Activated CD8-positive, alpha-beta memory T cell treated with anti-CD3 and anti-CD28 coated beads for 48 hours (primary cell): ENCODE measurements around the gene ITGAL.
"Not testable (repeated sequence)": the region's sequence is repeated elsewhere in the genome, so short reads cannot be mapped to it uniquely, and the experiment has no call there.

Source experiments
- DNase-seq, 3 experiments: peaks; one replicate each; pipeline ENCODE4 v3.0.0-alpha.2; 2020; ENCODE audit warnings: low read depth in 2 of 3, low spot score in 2 of 3

Gene ITGAL

GRCh38 chr16:30472328-30472942, at the start of gene ITGAL:
Gene ITGAL (plus strand): TSS chr16:30472742. CDS start chr16:30472838, 96 bp downstream.
- DNase-seq, result peak; percentile 34 to 71 (median 52)

GRCh38 chr16:30428055-30428454, 44.5 kb upstream of the ITGAL start:
- DNase-seq, result no peak

DNA sequence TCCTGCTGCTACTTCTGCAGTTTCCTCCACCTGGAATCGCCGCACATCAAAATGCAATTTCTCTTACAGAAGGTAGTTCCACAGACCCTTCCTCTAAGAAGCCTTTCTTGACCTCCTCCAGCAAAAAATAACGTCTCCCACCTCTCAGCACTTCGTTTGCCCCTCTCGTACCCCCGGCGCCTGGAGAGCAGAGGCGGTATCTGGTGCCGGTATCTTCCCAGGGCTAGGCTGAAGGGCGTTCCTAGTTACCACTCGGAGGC, 43.2 kb upstream of the ITGAL start:
- no peak for DNase-seq

DNA sequence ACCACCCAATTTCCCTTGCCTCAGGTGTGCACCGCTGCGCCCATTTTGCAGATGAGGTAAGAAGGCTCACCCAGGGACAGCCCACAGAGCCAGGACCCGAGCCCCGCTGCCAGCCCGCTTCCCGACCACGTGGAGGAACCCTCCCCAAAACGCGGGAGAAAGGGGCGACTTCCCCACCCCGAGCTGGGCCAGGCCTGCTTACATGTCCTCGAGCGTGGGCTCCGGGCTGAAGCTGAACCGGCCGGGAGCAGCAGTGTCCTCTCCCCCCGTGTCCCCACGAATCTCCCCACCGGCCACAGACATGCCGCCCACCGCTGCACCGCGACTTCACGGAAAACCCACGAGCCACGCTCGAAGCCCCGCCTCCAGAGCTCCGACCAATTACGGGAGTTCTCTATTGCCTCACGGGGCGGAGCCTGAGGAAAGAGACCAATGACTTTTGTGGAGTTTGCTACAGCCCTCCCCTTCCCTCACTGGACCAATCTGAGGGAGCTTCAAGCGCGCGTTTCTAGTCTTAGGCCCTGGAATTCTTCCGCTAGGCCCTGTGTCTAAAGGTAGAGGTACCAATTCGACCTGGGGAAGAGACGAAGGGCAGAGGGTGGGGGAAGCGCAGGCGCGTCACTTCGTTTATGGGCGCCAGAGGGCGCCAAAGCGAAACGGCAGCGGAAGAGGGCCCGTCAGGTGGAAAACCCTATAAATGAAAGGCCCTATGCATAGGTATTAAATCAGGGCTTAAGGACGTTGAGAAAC, 42.7 kb upstream of the ITGAL start, which contains the start of gene DCTPP1:
DCTPP1 (minus strand) TSS at position 353 of the 750 bp plus-strand sequence; CDS start at position 303, 50 bp downstream.
- peak; percentile 77 to 86 (median 84) for DNase-seq

DNA sequence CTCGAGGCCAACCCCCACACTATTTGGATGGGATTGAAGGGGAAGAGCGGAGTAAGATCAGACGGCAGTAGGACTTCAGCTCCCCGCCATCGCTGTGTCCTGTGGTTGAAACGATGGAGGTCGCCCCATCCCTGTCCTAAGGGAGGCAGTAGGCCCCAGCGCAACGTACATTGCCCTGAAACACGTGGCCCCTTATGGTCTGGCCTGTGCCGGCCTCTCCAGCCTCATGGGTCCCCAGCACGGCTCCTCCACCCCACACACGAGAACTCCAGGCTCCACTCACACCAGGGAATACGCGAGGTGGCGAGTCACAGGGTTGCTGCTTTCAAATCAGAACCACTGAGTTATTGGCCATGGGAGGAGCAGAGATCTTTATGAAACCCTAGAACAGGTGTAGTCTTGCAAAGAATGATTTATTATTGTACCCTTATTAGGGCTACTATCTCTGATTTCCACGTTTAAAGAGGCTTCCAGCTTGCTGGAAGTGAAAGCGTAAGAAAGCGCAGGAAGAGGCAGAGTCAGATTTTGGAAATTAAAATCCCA, 42.0 kb upstream of the ITGAL start:
- no peak for DNase-seq

DNA sequence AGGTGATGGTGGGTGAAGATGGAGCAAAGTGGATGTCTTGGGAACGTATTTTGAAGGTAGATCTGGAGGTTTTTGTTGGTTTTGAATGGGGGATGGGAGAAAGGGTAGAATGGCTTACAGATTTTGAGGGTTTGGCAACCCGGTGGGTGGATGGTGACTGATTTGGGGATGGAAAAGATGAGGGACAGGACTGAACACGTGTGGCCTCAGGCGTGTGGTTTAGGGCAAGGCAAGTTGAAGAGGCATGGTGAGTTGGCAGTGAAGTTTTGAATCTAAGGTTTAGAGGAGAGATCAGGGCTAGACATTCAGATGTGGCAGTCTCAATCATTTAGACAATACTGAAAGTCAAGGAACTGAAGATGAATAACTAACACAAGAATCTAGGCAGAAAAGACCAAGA, 37.7 kb upstream of the ITGAL start:
- peak in 2 of 3 experiments; percentile 52 to 58 for DNase-seq

DNA sequence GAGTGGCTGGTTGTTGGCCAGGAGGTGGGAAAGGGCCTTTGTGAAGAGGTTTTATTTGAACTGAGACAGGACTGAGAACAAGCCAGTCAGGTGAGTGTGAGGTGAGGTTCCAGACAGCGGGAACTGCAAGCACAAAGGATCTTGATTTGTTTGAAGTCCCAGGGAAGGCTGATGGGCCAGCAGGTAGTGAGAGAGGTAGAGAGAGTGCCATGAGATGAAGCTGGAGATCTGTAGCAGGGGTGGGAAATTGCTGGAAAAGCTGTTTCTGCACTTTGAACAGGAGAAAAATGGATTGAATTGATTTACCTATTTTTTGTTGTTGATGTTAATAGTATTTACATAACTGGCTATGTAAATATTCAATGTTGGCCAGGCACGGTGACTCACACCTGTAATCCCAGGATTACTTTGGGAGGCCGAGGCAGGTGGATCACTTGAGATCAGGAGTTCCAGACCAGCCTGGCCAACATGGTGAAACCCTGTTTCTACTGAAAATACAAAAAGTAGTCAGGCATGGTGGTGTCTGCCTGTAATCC, 35.0 kb upstream of the ITGAL start:
- DNase-seq, result no peak

DNA sequence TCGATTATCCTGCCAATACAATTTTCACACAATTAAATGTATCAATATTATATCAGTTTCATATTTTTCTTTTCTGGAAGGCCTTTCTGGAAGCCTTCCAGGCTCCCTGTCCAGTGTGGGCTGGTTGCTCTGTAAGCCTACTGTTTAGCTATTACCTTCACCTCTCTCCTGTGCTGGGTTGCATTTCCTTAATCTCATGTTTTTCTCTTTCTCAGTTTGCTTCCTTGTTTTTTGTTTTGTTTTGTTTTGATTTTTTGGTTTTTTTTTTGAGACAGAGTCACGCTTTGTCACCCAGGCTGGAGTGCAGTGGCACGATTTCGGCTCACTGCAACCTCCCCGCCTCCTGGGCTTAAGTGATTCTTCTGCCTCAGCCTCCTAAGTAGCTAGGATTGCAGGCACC, 33.7 kb upstream of the ITGAL start:
- no peak for DNase-seq

- no peak for DNase-seq
Observed at GRCh38 chr16:30439720-30440348, 32.7 kb upstream of the ITGAL start.

GRCh38 chr16:30443631-30444030, 28.9 kb upstream of the ITGAL start:
- no peak for DNase-seq

DNA sequence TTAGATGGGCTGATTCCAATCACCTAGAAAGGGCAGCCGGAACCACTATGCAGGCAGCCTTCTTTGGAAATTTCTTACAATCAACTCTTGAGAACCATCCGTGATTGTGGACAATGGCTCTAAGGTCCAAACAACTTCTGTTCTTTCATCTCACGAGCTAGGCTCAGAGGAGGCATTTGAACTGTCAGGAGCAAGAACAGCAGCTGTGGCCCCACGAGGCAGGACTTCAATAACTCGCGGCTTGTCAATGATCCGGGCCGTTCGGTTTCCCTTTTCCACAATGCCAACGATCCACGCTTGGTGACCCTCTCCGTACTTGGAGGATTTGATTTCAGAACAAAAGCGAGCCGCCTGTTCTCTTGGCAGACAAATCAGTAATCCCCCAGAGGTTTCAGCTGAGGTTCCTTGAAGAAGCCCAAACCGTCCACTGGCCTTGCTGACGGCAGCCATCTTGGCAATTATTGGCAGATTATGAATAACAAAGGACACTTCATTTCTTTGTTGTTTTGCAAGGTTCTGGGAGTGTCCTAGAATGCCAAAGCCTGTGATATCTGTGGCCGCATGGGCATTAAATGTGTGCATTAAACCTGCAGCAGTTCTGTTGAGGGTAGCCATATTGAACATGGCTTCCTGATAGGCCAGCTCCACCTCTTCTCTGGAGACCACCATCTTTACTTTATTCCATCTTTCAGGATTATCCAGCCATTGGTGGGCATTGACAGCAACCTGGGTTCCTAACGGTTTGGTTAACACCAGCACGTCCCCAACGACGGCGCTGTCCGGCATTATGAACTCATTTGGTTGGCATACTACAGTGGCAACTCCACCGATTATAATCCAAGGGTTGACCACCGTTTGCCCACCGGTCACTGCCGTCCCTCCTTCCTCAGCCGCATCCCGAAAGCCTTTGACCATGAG, 28.1 kb upstream of the ITGAL start:
- no peak for DNase-seq

- no peak for DNase-seq
Observed at GRCh38 chr16:30445149-30445407, 27.5 kb upstream of the ITGAL start.

GRCh38 chr16:30445408-30446202, 26.9 kb upstream of the ITGAL start, which contains the start of gene SEPHS2:
Gene SEPHS2 (minus strand): TSS chr16:30445874. CDS start chr16:30445727, 147 bp downstream.
- peak; percentile 88 to 94 (median 94) for DNase-seq

DNA sequence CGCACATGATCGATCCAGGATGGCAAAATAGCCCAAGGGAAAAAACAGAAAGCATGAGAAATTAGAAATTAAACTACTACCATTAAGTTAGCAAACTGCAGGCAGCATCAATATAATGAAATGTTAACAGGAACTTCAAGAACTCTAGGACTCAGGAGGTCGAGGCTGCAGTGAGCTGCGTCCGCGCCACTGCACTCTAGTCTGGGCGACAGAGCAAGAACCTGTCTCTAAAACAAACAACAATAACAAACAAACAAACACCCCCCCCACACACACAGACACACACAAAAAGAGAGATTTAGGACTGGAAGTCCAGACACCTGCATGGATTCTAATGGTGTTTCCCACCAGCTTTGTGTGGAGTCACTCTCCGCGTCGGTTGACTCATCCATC, 26.3 kb upstream of the ITGAL start:
- DNase-seq, result no peak

DNA sequence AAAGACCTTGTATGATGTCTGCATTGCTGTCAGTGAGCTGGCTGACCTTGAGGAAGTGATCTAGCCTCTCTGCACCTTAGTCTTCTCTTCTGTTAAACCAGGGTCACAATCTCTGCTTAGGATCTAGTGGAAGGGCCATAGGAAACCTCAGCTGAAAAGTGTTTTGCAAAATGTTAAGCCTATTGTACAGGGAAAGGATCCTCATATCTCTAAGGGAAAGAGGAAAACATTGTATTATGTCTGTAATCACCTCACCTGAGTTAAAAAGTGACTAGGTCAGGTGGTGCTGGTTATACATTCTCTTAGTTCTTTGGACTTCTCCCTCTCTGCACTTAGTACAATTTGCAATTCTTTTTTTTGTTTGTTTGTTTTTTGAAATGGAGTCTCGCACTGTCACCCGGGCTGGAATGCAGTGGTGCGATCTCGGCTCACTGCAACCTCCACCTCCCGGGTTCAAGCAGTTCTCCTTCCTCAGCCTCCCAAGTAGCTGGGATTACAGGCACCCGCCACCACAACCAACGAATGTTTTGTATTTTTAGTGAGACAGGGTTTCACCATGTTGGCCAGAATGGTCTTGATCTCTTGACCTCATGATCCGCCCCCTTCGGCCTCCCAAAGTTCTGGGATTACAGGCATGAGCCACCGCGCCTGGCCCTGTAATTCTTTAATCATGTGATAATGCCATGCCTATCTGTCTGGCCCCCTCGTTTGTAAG, 24.9 kb upstream of the ITGAL start:
- DNase-seq, result no peak

DNA sequence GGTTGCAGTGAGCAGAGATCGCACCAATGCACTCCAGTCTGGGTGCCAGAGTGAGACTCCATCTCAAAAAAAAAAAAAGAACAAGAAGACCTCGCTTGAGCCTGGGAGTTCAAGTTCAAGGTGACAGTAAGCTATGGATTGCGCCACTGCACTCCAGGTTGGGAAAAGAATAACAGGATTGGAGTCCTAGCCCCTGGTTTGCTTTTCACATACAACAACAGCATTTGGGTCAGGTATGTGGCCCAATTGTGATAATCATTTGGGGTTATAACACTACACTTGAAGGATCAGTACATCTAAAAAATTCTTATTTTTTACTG, 23.5 kb upstream of the ITGAL start:
- no peak for DNase-seq

- DNase-seq, result not testable (repeated sequence)
Observed at GRCh38 chr16:30452709-30453580, 19.6 kb upstream of the ITGAL start.

DNA sequence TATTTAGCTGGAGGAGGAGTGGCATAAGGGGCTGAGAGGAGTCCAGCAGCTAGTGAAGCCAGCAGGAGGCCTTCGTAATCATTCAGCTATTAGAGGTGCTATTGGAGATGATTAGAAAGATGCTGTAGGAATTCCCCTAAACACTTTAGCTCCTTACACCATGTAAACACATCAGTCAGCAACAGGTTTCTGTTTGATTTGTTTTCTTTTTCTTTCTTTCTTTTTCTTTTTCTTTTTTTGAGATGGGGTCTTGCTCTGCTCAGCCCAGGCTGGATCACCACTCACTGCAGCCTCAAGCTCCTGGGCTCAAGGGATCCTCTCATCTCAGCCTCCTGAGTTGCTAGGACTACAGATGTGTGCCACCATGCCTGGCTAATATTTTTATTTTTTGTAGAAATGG, 16.2 kb upstream of the ITGAL start:
- DNase-seq, result no peak

GRCh38 chr16:30457256-30457655, 15.3 kb upstream of the ITGAL start:
- no peak for DNase-seq
